Caco-2 (cell line): ENCODE results near the gene PPARG. TPM values are rescaled to one million over a fixed set of nuclear protein-coding genes. Genes with fewer than 3 reads are reported as not detected.
"Not testable (repeated sequence)": the region's sequence is repeated elsewhere in the genome, so short reads cannot be mapped to it uniquely, and the experiment has no call there.

ENCODE experiments used
- BruUV-seq: library from RNA; stranded (reverse); fragments of 400-500 nt; replicated peaks from 2 replicates; lab custom pipeline; 2021; lab: Mats Ljungman, UMichigan
- CTCF ChIA-PET: fragments of 300-600 bp; sonication (Branson Sonifier 250); formaldehyde crosslinking; loops from one replicate; lab custom pipeline; 2022; ENCODE audit warnings: antibody characterized with exemption; lab: Charles Lee
- POLR2A ChIA-PET: fragments of 300-600 bp; sonication (Branson Sonifier 250); formaldehyde crosslinking; loops from one replicate; lab custom pipeline; 2022; ENCODE audit warnings: antibody characterized with exemption; lab: Charles Lee
- DNase-seq, 2 experiments: peaks; one replicate each; pipeline versions ENCODE4 v3.0.0 to v3.0.0-alpha.2; 2020 to 2022
- H3K27me3 ChIP-seq: replicated peaks from 2 replicates; pipeline ENCODE4 v1.6.0; 2011; ENCODE audit warnings: low read length; ENCODE audit not compliant: control insufficient read depth, insufficient read depth
- H3K36me3 ChIP-seq: 2 replicates; pipeline ENCODE4 v1.5.1; 2011; ENCODE audit warnings: low read length; ENCODE audit not compliant: control insufficient read depth, insufficient read depth
- H3K4me1 ChIP-seq: fragments of 250-450 bp; sonication (Bioruptor Pico); 2 replicates; pipeline ENCODE4 v1.5.1; 2020; ENCODE audit warnings: mild to moderate bottlenecking
- H3K4me3 ChIP-seq: 2 replicates; pipeline ENCODE4 v1.5.1; 2011; ENCODE audit warnings: low read depth, mild to moderate bottlenecking, control low read depth, low read length
- H3K9me3 ChIP-seq: fragments of 250-450 bp; sonication (Bioruptor Pico); 2 replicates; pipeline ENCODE4 v1.5.1; 2020; ENCODE audit warnings: mild to moderate bottlenecking, moderate library complexity
- H3K27ac Mint-ChIP-seq: one replicate; pipeline ENCODE4 v1.8.0; 2022; ENCODE audit warnings: mixed read lengths; ENCODE audit not compliant: unreplicated experiment
- H3K27me3 Mint-ChIP-seq: one replicate; pipeline ENCODE4 v1.8.0; 2022; ENCODE audit warnings: mixed read lengths; ENCODE audit not compliant: insufficient read depth, unreplicated experiment
- H3K36me3 Mint-ChIP-seq: one replicate; pipeline ENCODE4 v1.8.0; 2022; ENCODE audit warnings: mild to moderate bottlenecking, mixed read lengths; ENCODE audit not compliant: insufficient read depth, unreplicated experiment
- H3K4me1 Mint-ChIP-seq: one replicate; pipeline ENCODE4 v1.8.0; 2022; ENCODE audit warnings: low read depth, mixed read lengths; ENCODE audit not compliant: unreplicated experiment
- H3K4me3 Mint-ChIP-seq: one replicate; pipeline ENCODE4 v1.8.0; 2022; ENCODE audit warnings: mild to moderate bottlenecking, moderate library complexity, mixed read lengths; ENCODE audit not compliant: unreplicated experiment
- H3K9me3 Mint-ChIP-seq: one replicate; pipeline ENCODE4 v1.8.0; 2022; ENCODE audit warnings: mixed read lengths; ENCODE audit not compliant: unreplicated experiment
- CTCF ChIP-seq, 2 experiments: fragments of 200-600 bp in 1 of 2; IDR thresholded peaks; 1 replicate in 1 of 2; 2 replicates in 1 of 2; pipeline versions ENCODE4 v1.5.1 to v1.8.0; 2011 to 2022; ENCODE audit warnings: antibody characterized with exemption in 1 of 2, control low read depth in 1 of 2, inconsistent platforms in 1 of 2, low read depth in 1 of 2, low read length in 1 of 2, mild to moderate bottlenecking in 1 of 2, moderate library complexity in 1 of 2; ENCODE audit not compliant: insufficient read depth in 1 of 2, severe bottlenecking in 1 of 2, unreplicated experiment in 1 of 2
- intact Hi-C: fragments of 100-400 bp; cut with micrococcal nuclease; formaldehyde crosslinking; loops from one replicate; pipeline ENCODE4 v1.10.0; 2022; ENCODE audit not compliant: unreplicated experiment
- total RNA-seq: library from RNA; stranded (reverse); gene quantifications from 2 replicates; pipeline ENCODE4 v1.2.3, GENCODE V29; 2022

Gene PPARG
- total RNA-seq, 1 experiment from 2014 or later, result 15.6 TPM

DNA sequence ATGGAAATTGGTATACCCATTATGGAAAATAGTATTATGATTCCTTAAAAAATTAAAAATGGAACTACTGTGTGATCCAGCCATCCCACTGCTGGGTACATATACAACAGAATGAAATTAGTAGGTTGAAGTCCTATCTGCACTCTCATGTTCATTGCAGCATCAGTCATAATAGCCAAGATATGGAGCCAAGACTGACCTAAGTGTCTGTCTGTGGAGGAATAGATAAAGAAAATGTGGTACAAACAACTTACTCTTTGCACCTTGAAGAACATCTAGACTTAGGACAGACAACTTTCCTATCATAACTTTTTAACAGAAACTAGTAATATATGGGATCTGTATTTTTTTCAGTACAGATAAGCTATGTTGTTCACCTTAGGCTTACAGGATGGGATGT is 30.0 kb upstream of the PPARG start:
- H3K9me3 ChIP-seq, result no peaks in the 10 kb centered on the region
- no peaks in the 10 kb centered on the region for H3K9me3 Mint-ChIP-seq
- intact Hi-C loops, result no loop called here
- H3K4me3 ChIP-seq, result no peak overlapping the region
- no peaks in the 10 kb centered on the region for H3K36me3 Mint-ChIP-seq
- CTCF ChIA-PET, result no interaction called here
- POLR2A ChIA-PET, result interaction anchor here (0.5 kb wide), 1 partner anchor 431 kb away, joined by 4 read pairs; no protein-coding TSS in a partner anchor
- peaks cover 25% of the 10 kb centered on the region for H3K4me1 Mint-ChIP-seq
- H3K27me3 ChIP-seq, result no peaks in the 10 kb centered on the region
- H3K36me3 ChIP-seq, result no peaks in the 10 kb centered on the region
- H3K4me1 ChIP-seq, result peaks cover 19% of the 10 kb centered on the region
- H3K4me3 Mint-ChIP-seq, result no peak overlapping the region
- no peak for TF ChIP-seq CTCF (IDR thresholded peaks at IDR 0.05; ENCODE audit: insufficient read depth in 1 of 2, low read depth in 1 of 2, low read length in 1 of 2, severe bottlenecking in 1 of 2, unreplicated experiment in 1 of 2)
- H3K27ac Mint-ChIP-seq, result no peak overlapping the region
- BruUV-seq, result no TSS peak
- H3K27me3 Mint-ChIP-seq, result no peaks in the 10 kb centered on the region
- no peak for DNase-seq

GRCh38 chr3:12262173-12262572 is 26.7 kb upstream of the PPARG start:
- H3K9me3 Mint-ChIP-seq, BruUV-seq, H3K4me1 Mint-ChIP-seq, H3K9me3 ChIP-seq, H3K27me3 Mint-ChIP-seq, DNase-seq, H3K4me3 Mint-ChIP-seq, CTCF ChIA-PET, H3K36me3 Mint-ChIP-seq, intact Hi-C loops, H3K27me3 ChIP-seq, H3K27ac Mint-ChIP-seq, H3K36me3 ChIP-seq, H3K4me3 ChIP-seq, H3K4me1 ChIP-seq, POLR2A ChIA-PET: not testable (repeated sequence)

GRCh38 chr3:12265508-12265907 is 23.4 kb upstream of the PPARG start:
- no peak for DNase-seq
- H3K27me3 Mint-ChIP-seq, result no peaks in the 10 kb centered on the region
- BruUV-seq, result no TSS peak
- no peak for TF ChIP-seq CTCF (IDR thresholded peaks at IDR 0.05; ENCODE audit: insufficient read depth in 1 of 2, low read depth in 1 of 2, low read length in 1 of 2, severe bottlenecking in 1 of 2, unreplicated experiment in 1 of 2)
- no peaks in the 10 kb centered on the region for H3K36me3 Mint-ChIP-seq
- H3K36me3 ChIP-seq, result no peaks in the 10 kb centered on the region
- H3K27ac Mint-ChIP-seq, result no peak overlapping the region
- ChIA-PET CTCF (no interaction called here), POLR2A (no interaction called here)
- no peaks in the 10 kb centered on the region for H3K9me3 Mint-ChIP-seq
- H3K4me3 Mint-ChIP-seq, result no peak overlapping the region
- no peaks in the 10 kb centered on the region for H3K4me1 Mint-ChIP-seq
- intact Hi-C loops, result no loop called here
- no peaks in the 10 kb centered on the region for H3K27me3 ChIP-seq
- H3K9me3 ChIP-seq, result no peaks in the 10 kb centered on the region
- no peaks in the 10 kb centered on the region; the same call in 1 of the 2 replicates for H3K4me1 ChIP-seq
- H3K4me3 ChIP-seq, result no peak overlapping the region

DNA sequence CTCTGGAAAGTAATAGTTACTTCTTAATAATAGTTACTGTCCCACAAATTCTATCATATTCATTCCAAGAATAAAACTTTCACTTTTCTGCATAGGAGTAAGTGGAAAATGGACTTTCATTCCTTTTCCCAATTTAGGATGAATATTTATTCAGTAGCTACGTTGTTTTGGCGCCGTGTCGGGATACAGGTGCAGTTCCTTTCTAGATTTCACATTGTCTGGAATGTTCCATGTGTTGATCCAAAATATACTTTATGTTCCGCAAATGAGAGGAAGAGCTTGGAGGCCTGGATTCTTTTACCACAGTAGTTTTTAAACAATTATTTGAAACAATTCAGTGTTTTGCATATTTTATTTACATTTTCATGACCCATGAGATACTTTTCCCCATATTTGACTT is 22.8 kb upstream of the PPARG start:
- H3K4me3 Mint-ChIP-seq, result no peak overlapping the region
- H3K4me1 ChIP-seq, result no peaks in the 10 kb centered on the region; the same call in 1 of the 2 replicates
- DNase-seq, result no peak
- intact Hi-C loops, result no loop called here
- no peaks in the 10 kb centered on the region for H3K27me3 ChIP-seq
- ChIA-PET POLR2A (no interaction called here), CTCF (no interaction called here)
- H3K4me3 ChIP-seq, result no peak overlapping the region
- H3K9me3 ChIP-seq, result no peaks in the 10 kb centered on the region
- H3K9me3 Mint-ChIP-seq, result no peaks in the 10 kb centered on the region
- no peaks in the 10 kb centered on the region for H3K27me3 Mint-ChIP-seq
- no peaks in the 10 kb centered on the region for H3K36me3 Mint-ChIP-seq
- no TSS peak for BruUV-seq
- no peak for TF ChIP-seq CTCF (IDR thresholded peaks at IDR 0.05; ENCODE audit: insufficient read depth in 1 of 2, low read depth in 1 of 2, low read length in 1 of 2, severe bottlenecking in 1 of 2, unreplicated experiment in 1 of 2)
- H3K4me1 Mint-ChIP-seq, result no peaks in the 10 kb centered on the region
- no peak overlapping the region for H3K27ac Mint-ChIP-seq
- H3K36me3 ChIP-seq, result no peaks in the 10 kb centered on the region
